ENCODE data around the gene CRKL.
A peak's percentile ranks its signal among the peaks of the same experiment; 100 is the strongest.

CRKL gene

GRCh38 chr22:20996598-20997535 is 79.7 kb downstream of the CRKL start:
- no peak for DNase-seq (ENCODE audit: low spot score)

- no peak for DNase-seq (ENCODE audit: low spot score)
Measured at GRCh38 chr22:20997536-20998257, 80.5 kb downstream of the CRKL start.

- DNase-seq (ENCODE audit: low spot score) = no peak
Measured at GRCh38 chr22:20998411-20999336, 81.5 kb downstream of the CRKL start.

GRCh38 chr22:20999350-21000206 is 82.4 kb downstream of the CRKL start:
- no peak for DNase-seq (ENCODE audit: low spot score)

GRCh38 chr22:21000207-21000986 is 83.2 kb downstream of the CRKL start:
- DNase-seq (ENCODE audit: low spot score) = no peak

GRCh38 chr22:21000987-21001600 is 83.9 kb downstream of the CRKL start:
- DNase-seq (ENCODE audit: low spot score) = no peak

- DNase-seq (ENCODE audit: low spot score) = peak; percentile 93
Measured at GRCh38 chr22:21001601-21002325, 84.6 kb downstream of the CRKL start, which contains the start of gene THAP7. Gene THAP7 (minus strand): TSS chr22:21002118. CDS start chr22:21001911, 207 bp downstream.

Measured in germinal center (tissue), 1 donor.